Lung (tissue), 12 donors: ENCODE data around the gene FGD5. TPM values are rescaled to one million over a fixed set of nuclear protein-coding genes. Genes with fewer than 3 reads are reported as not detected.
A peak's percentile ranks its signal among the peaks of the same experiment; 100 is the strongest.

Source experiments
- ATAC-seq: fragments of 200-7000 bp; cut with Tn5 transposase; one replicate; pipeline ENCODE4 v1.9.1; 2020; ENCODE audit warnings: moderate number of reproducible peaks; ENCODE audit not compliant: insufficient read depth, low FRiP score
- DNase-seq, 3 donors: peaks; one replicate each; pipeline ENCODE4 v3.0.0-alpha.2; 2013 to 2017
- H3K27ac ChIP-seq, 2 donors: one replicate each; pipeline ENCODE4 v1.5.1; 2013; ENCODE audit warnings: mild to moderate bottlenecking in 2 of 2, moderate library complexity in 2 of 2, control low read depth in 1 of 2, inconsistent platforms in 1 of 2, low read depth in 1 of 2, low read length in 1 of 2
- H3K27me3 ChIP-seq, 3 donors: one replicate each; pipeline ENCODE4 v1.5.1; 2013; ENCODE audit warnings: low read length in 2 of 3; ENCODE audit not compliant: control insufficient read depth in 3 of 3, insufficient read depth in 3 of 3
- H3K36me3 ChIP-seq, 4 donors: one replicate each; pipeline ENCODE4 v1.5.1; 2013; ENCODE audit warnings: low read length in 4 of 4, mild to moderate bottlenecking in 1 of 4, moderate library complexity in 1 of 4; ENCODE audit not compliant: control insufficient read depth in 4 of 4, insufficient read depth in 4 of 4
- H3K4me1 ChIP-seq, 5 donors: one replicate each; pipeline ENCODE4 v1.5.1; 2013; ENCODE audit warnings: low read length in 5 of 5, mild to moderate bottlenecking in 2 of 5, moderate library complexity in 1 of 5; ENCODE audit not compliant: control insufficient read depth in 5 of 5, insufficient read depth in 5 of 5
- H3K4me3 ChIP-seq: one replicate; pipeline ENCODE4 v1.5.1; 2013; ENCODE audit warnings: mild to moderate bottlenecking, control low read depth, moderate library complexity
- H3K9ac ChIP-seq, 2 donors: one replicate each; pipeline ENCODE4 v1.5.1; 2013; ENCODE audit warnings: low read length in 2 of 2, control low read depth in 1 of 2; ENCODE audit not compliant: insufficient read depth in 1 of 2
- H3K9me3 ChIP-seq, 4 donors: one replicate each; pipeline ENCODE4 v1.5.1; 2013; ENCODE audit warnings: low read length in 3 of 4, mild to moderate bottlenecking in 1 of 4, moderate library complexity in 1 of 4; ENCODE audit not compliant: control insufficient read depth in 4 of 4, insufficient read depth in 3 of 4
- WGBS, 2 donors: extraction: QIAGEN DNeasy Blood & Tissue Kit; methylation state at CpG; one replicate each; pipeline ENCODE4 v1.1.7; 2013; 5-methylcytosine and 5-hydroxymethylcytosine counted together
- polyA plus RNA-seq, 2 donors: library from polyadenylated mRNA; stranded (reverse); fragments of 200-250 nt; gene quantifications; one replicate each; pipeline ENCODE4 v1.2.1, GENCODE V29; 2013
- total RNA-seq, 2 donors: library from RNA; depleted of rRNA in 1 of 2; stranded (reverse); fragments of >200 nt in 1 of 2; gene quantifications; one replicate each; pipeline ENCODE4 v1.2.1, GENCODE V29; 2014 to 2021
- TF ChIP-seq, protein P1 (sequence below): IDR thresholded peaks from 2 replicates; pipeline ENCODE4 v1.5.1; 2012; ENCODE audit warnings: mild to moderate bottlenecking; ENCODE audit errors: control extremely low read depth, extremely low read depth
- donor health status: control.
- donor health status: control.
- donor health status: Bipolar disorder and iron deficiency.
- donor health status: healthy.
- donor health status: DM: yes; HTN: yes; CAD: no.

FGD5 gene
- total and polyA plus RNA-seq, 4 donors: 14.6 to 58.5 (median 32.2) TPM

DNA sequence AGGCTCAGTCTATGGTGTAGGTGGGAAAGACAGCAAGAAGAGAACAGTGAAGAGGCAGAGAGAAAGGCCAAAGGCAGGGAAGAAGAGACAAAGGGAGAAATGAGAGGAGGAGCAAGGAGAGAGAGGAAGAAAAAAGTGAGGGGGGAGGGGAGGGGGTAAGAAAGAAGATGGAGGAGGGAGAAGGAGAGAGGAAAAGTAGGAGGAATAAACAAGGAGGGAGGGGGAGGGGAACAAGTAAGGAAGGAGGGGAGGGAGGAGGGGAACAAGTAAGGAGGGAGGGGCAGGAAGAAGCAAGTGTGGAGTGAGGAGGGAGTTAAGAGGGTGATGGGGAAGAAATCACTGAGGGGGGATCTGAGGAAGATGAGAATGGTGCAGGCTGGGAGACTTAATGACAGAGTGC is 45.5 kb upstream of the FGD5 start:
- no peak overlapping the region for H3K9ac ChIP-seq
- H3K36me3 ChIP-seq: no peaks in the 10 kb centered on the region
- DNase-seq: no peak
- no peak overlapping the region for H3K27ac ChIP-seq
- ATAC-seq: no peak
- peaks cover 0 to 3% (median 0%) of the 10 kb centered on the region in 4 donors for H3K9me3 ChIP-seq
- TF ChIP-seq, protein P1, sequence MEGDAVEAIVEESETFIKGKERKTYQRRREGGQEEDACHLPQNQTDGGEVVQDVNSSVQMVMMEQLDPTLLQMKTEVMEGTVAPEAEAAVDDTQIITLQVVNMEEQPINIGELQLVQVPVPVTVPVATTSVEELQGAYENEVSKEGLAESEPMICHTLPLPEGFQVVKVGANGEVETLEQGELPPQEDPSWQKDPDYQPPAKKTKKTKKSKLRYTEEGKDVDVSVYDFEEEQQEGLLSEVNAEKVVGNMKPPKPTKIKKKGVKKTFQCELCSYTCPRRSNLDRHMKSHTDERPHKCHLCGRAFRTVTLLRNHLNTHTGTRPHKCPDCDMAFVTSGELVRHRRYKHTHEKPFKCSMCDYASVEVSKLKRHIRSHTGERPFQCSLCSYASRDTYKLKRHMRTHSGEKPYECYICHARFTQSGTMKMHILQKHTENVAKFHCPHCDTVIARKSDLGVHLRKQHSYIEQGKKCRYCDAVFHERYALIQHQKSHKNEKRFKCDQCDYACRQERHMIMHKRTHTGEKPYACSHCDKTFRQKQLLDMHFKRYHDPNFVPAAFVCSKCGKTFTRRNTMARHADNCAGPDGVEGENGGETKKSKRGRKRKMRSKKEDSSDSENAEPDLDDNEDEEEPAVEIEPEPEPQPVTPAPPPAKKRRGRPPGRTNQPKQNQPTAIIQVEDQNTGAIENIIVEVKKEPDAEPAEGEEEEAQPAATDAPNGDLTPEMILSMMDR: no peak
- H3K4me1 ChIP-seq: no peaks in the 10 kb centered on the region
- no peaks in the 10 kb centered on the region for H3K27me3 ChIP-seq
- H3K4me3 ChIP-seq: no peak overlapping the region

DNA sequence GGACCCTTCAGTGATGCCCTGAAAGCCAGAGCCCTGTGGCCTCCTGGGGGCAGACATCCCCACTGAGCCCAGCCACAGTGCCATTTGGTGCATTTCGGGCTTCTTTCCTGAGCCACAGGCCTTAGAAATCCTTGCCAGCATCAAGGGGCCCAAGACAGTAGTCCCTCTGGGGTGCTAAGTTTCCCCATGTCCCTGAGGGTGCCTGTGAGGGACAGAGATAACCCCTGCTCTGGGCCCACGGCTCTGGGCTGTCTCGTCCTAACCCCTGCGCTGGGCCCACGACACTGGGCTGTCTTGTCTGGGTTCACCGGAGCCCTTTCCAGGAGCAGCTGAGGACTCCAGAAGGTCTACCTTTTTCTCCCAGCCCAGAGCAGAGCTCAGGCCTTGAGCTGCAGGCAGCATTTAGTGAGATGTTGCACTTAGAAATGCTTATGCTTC is 45.1 kb upstream of the FGD5 start:
- ATAC-seq: no peak
- 92 to 97% methylated on average over 6 of the region's 6 CpGs for WGBS, 2 donors

DNA sequence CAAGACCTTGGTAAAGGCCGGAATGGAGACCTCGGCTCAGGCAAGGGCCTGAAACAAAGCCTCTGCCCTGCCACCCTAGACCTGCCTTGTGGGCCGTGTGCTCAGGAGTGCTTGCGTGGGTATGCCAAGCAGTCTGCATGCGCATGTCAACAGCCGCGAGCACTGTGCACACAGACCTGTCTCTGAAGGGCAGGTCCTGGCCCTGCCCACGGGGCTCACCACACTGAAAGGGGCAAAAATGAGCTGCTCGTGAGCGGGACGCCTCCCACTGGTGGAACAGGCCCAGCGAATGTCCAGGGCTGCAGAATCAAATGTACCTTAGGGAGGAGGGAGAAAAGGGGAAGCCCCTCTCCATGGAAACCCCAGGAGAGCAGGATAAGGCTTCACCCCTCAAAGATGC is 44.3 kb upstream of the FGD5 start:
- Histone ChIP-seq H3K27me3 (no peaks in the 10 kb centered on the region), H3K9ac (no peak overlapping the region), H3K4me1 (no peaks in the 10 kb centered on the region), H3K27ac (no peak overlapping the region), H3K36me3 (no peaks in the 10 kb centered on the region), H3K4me3 (no peak overlapping the region), H3K9me3 (peaks cover 0 to 3% (median 0%) of the 10 kb centered on the region in 4 donors)
- no peak for ATAC-seq
- TF ChIP-seq, protein P1: no peak
- DNase-seq: peak in 1 of 3 donors; percentile 11
- 86 to 96% methylated on average over 12 of the region's 12 CpGs for WGBS, 2 donors

More for the DNA sequence above, 45.1 kb upstream of the FGD5 start:
- no peaks in the 10 kb centered on the region for H3K27me3 ChIP-seq
- TF ChIP-seq, protein P1: no peak
- no peak overlapping the region for H3K9ac ChIP-seq
- no peaks in the 10 kb centered on the region for H3K4me1 ChIP-seq
- H3K36me3 ChIP-seq: no peaks in the 10 kb centered on the region
- H3K4me3 ChIP-seq: no peak overlapping the region
- H3K9me3 ChIP-seq: peaks cover 0 to 3% (median 0%) of the 10 kb centered on the region in 4 donors
- no peak for DNase-seq
- H3K27ac ChIP-seq: no peak overlapping the region

DNA sequence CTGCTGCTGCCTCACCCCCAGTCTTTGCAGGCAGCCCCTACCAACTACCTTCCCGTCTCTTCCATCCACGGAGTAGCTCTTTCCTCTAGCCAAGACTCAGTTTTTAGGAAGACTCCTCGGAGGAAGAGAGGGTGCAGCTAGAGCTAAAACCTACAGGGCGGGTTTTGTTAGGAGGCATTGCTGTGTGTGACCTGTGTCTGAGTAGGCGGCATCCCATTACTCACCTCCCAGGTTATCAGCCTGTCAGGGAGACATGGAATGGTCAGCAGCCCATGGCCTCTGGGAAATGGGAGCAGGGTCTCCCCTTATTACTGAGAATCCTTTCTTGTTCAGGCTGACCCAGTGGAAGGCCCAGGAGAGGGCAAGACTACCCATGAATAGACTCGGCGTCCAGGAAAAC is 43.8 kb upstream of the FGD5 start:
- no peak for DNase-seq
- TF ChIP-seq, protein P1: no peak
- 92 to 98% methylated on average over 7 of the region's 7 CpGs for WGBS, 2 donors

More for the DNA sequence above, 43.8 kb upstream of the FGD5 start:
- no peak overlapping the region for H3K4me3 ChIP-seq
- ATAC-seq: no peak
- no peaks in the 10 kb centered on the region for H3K36me3 ChIP-seq
- H3K27me3 ChIP-seq: no peaks in the 10 kb centered on the region
- H3K4me1 ChIP-seq: no peaks in the 10 kb centered on the region
- H3K27ac ChIP-seq: no peak overlapping the region
- H3K9me3 ChIP-seq: peaks cover 0 to 3% (median 0%) of the 10 kb centered on the region in 4 donors
- H3K9ac ChIP-seq: no peak overlapping the region
